Sigmoid colon (tissue), 4 donors: ENCODE measurements around the gene MRPL55.

Experiments
- EP300 ChIP-seq, 4 donors: sonication (generic); formaldehyde crosslinking; IDR thresholded peaks; one replicate each; pipeline ENCODE4 v1.6.1; 2017; ENCODE audit warnings: antibody characterized with exemption in 4 of 4
- POLR2A ChIP-seq, 2 donors: fragments of 450-650 bp; IDR thresholded peaks; one replicate each; pipeline ENCODE4 v1.6.1; 2016; ENCODE audit warnings: antibody characterized with exemption in 2 of 2, mild to moderate bottlenecking in 2 of 2, moderate library complexity in 2 of 2
- POLR2AphosphoS5 ChIP-seq, 4 donors: sonication (generic); formaldehyde crosslinking; IDR thresholded peaks; one replicate each; pipeline ENCODE4 v1.6.1; 2017; ENCODE audit warnings: antibody characterized with exemption in 4 of 4
- TF ChIP-seq, protein P1 (sequence below), 4 experiments: fragments of 450-650 bp in 3 of 4; fragments of 200-600 bp in 1 of 4; IDR thresholded peaks; one replicate each; pipeline ENCODE4 v1.5.1; 2016 to 2019; ENCODE audit warnings: antibody characterized with exemption in 4 of 4, mild to moderate bottlenecking in 3 of 4, moderate library complexity in 2 of 4

- TF ChIP-seq, protein P1, sequence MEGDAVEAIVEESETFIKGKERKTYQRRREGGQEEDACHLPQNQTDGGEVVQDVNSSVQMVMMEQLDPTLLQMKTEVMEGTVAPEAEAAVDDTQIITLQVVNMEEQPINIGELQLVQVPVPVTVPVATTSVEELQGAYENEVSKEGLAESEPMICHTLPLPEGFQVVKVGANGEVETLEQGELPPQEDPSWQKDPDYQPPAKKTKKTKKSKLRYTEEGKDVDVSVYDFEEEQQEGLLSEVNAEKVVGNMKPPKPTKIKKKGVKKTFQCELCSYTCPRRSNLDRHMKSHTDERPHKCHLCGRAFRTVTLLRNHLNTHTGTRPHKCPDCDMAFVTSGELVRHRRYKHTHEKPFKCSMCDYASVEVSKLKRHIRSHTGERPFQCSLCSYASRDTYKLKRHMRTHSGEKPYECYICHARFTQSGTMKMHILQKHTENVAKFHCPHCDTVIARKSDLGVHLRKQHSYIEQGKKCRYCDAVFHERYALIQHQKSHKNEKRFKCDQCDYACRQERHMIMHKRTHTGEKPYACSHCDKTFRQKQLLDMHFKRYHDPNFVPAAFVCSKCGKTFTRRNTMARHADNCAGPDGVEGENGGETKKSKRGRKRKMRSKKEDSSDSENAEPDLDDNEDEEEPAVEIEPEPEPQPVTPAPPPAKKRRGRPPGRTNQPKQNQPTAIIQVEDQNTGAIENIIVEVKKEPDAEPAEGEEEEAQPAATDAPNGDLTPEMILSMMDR (IDR thresholded peaks at IDR 0.05), result no peak
- no peak for TF ChIP-seq POLR2AphosphoS5 (IDR thresholded peaks at IDR 0.05)
- no peak for TF ChIP-seq POLR2A (IDR thresholded peaks at IDR 0.05)
- no peak for TF ChIP-seq EP300 (IDR thresholded peaks at IDR 0.05)
These were observed 24.3 kb downstream of the MRPL55 start for GRCh38 chr1:228084797-228085196.
